ENCODE data around the gene DPYD. TPM values are rescaled to one million over a fixed set of nuclear protein-coding genes. Genes with fewer than 3 reads are reported as not detected.

DPYD gene
- total and polyA plus RNA-seq, 4 donors, result 16.2 to 51.3 (median 29.1) TPM

DNA sequence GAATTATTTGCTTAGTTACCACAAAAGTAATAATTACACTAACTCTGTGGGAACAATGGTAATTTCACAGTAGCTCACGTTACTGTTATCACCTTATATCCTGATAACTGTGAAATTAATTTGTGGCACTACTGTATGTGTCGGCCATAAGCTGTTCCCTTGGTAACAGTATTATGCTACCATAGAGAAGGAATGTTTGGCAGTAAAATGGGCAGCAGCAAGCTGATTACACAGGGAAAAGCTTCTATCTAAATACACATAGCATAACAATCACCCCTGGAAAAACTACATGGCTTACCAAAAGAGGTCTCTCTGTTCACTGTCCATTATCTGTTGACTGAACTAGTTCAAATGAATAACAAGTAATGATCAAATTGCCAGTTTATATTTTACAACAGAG lies 124.1 kb downstream of the DPYD start:
- no peak for ATAC-seq (ENCODE audit: low FRiP score)

DNA sequence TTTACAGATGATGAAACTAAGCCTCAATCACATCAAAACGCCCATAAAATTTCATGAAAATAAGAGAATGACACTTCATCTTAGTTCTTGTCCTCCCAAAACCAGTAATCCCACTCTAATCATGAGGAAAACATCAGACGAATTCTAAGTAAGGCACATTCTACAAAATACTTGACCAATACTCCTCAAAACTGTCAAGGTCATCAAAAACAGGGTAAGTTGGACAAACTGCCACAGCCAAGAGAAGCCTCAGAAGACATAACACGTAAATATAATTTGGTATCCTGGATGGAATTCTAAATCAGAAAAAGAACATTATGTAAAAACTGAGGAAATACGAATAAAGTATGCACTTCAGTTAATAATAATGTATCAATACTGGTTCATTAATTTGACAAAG lies 128.2 kb downstream of the DPYD start:
- Histone ChIP-seq H3K9me3 (ENCODE audit: control insufficient read depth, low read length) (no peaks in the 10 kb centered on the region), H3K27me3 (ENCODE audit: control insufficient read depth in 1 of 2, insufficient read depth in 2 of 2, low read length in 1 of 2) (no peaks in the 10 kb centered on the region), H3K36me3 (ENCODE audit: control insufficient read depth in 1 of 2, insufficient read depth in 2 of 2, low read length in 1 of 2) (no peaks in the 10 kb centered on the region), H3K27ac (ENCODE audit: low read depth in 1 of 2, low read length in 2 of 2) (no peak overlapping the region), H3K4me3 (ENCODE audit: low read length in 2 of 2) (no peak overlapping the region), H3K4me1 (ENCODE audit: control insufficient read depth in 1 of 2, insufficient read depth in 2 of 2, low read length in 2 of 2) (no peaks in the 10 kb centered on the region)
- DNase-seq (no peak), ATAC-seq (ENCODE audit: low FRiP score) (no peak)
- intact Hi-C loops (cut with DNase I), result no loop called here
- WGBS, 2 donors, result 85 to 90% methylated on average over 4 of the region's 4 CpGs

More for the DNA sequence above, 124.1 kb downstream of the DPYD start:
- Histone ChIP-seq H3K4me3 (ENCODE audit: low read length in 2 of 2) (no peak overlapping the region), H3K36me3 (ENCODE audit: control insufficient read depth in 1 of 2, insufficient read depth in 2 of 2, low read length in 1 of 2) (no peaks in the 10 kb centered on the region), H3K9me3 (ENCODE audit: control insufficient read depth, low read length) (no peaks in the 10 kb centered on the region), H3K27ac (ENCODE audit: low read depth in 1 of 2, low read length in 2 of 2) (no peak overlapping the region), H3K27me3 (ENCODE audit: control insufficient read depth in 1 of 2, insufficient read depth in 2 of 2, low read length in 1 of 2) (no peaks in the 10 kb centered on the region), H3K4me1 (ENCODE audit: control insufficient read depth in 1 of 2, insufficient read depth in 2 of 2, low read length in 2 of 2) (no peaks in the 10 kb centered on the region)
- no peak for DNase-seq
- 32 to 62% methylated on average over 2 of the region's 2 CpGs for WGBS, 2 donors
- intact Hi-C loops (cut with DNase I), result no loop called here

- Histone ChIP-seq H3K27ac (ENCODE audit: low read depth in 1 of 2, low read length in 2 of 2) (no peak overlapping the region), H3K9me3 (ENCODE audit: control insufficient read depth, low read length) (no peaks in the 10 kb centered on the region), H3K4me3 (ENCODE audit: low read length in 2 of 2) (no peak overlapping the region), H3K36me3 (ENCODE audit: control insufficient read depth in 1 of 2, insufficient read depth in 2 of 2, low read length in 1 of 2) (no peaks in the 10 kb centered on the region), H3K27me3 (ENCODE audit: control insufficient read depth in 1 of 2, insufficient read depth in 2 of 2, low read length in 1 of 2) (no peaks in the 10 kb centered on the region), H3K4me1 (ENCODE audit: control insufficient read depth in 1 of 2, insufficient read depth in 2 of 2, low read length in 2 of 2) (no peaks in the 10 kb centered on the region)
- no peak for ATAC-seq (ENCODE audit: low FRiP score)
- no peak for DNase-seq
- intact Hi-C loops (cut with DNase I), result no loop called here
Observed at GRCh38 chr1:97791251-97791650, 129.6 kb downstream of the DPYD start.

DNA sequence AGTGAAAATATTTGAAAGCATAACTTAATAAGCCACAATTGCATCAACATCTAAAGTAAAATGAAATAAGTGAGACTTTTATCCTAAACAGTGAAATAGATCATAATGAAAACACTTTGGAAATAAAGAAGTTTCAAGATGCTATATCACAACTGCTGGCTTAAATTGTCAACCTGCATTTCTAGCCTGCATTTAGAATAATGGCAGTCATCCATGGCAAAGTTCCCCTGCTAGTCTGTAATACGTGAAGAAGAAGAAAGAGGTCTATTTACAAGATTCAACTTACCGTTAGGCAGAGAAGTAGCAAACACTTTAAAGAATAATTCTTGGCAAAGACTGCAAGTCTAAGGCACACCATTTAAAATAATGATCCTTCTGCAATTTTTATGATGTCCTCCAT lies 133.6 kb downstream of the DPYD start:
- Histone ChIP-seq H3K4me1 (ENCODE audit: control insufficient read depth in 1 of 2, insufficient read depth in 2 of 2, low read length in 2 of 2) (no peaks in the 10 kb centered on the region), H3K27ac (ENCODE audit: low read depth in 1 of 2, low read length in 2 of 2) (no peak overlapping the region), H3K9me3 (ENCODE audit: control insufficient read depth, low read length) (no peaks in the 10 kb centered on the region), H3K4me3 (ENCODE audit: low read length in 2 of 2) (no peak overlapping the region), H3K36me3 (ENCODE audit: control insufficient read depth in 1 of 2, insufficient read depth in 2 of 2, low read length in 1 of 2) (no peaks in the 10 kb centered on the region), H3K27me3 (ENCODE audit: control insufficient read depth in 1 of 2, insufficient read depth in 2 of 2, low read length in 1 of 2) (no peaks in the 10 kb centered on the region)
- ATAC-seq (ENCODE audit: low FRiP score), result no peak
- intact Hi-C loops (cut with DNase I), result no loop called here
- no peak for DNase-seq
- WGBS, 2 donors, result 61 to 73% methylated on average over 2 of the region's 2 CpGs

- Histone ChIP-seq H3K4me3 (ENCODE audit: low read length in 2 of 2) (no peak overlapping the region), H3K4me1 (ENCODE audit: control insufficient read depth in 1 of 2, insufficient read depth in 2 of 2, low read length in 2 of 2) (no peaks in the 10 kb centered on the region), H3K9me3 (ENCODE audit: control insufficient read depth, low read length) (no peaks in the 10 kb centered on the region), H3K27ac (ENCODE audit: low read depth in 1 of 2, low read length in 2 of 2) (no peak overlapping the region), H3K27me3 (ENCODE audit: control insufficient read depth in 1 of 2, insufficient read depth in 2 of 2, low read length in 1 of 2) (no peaks in the 10 kb centered on the region), H3K36me3 (ENCODE audit: control insufficient read depth in 1 of 2, insufficient read depth in 2 of 2, low read length in 1 of 2) (no peaks in the 10 kb centered on the region)
- intact Hi-C loops (cut with DNase I), result no loop called here
- ATAC-seq (ENCODE audit: low FRiP score) (no peak), DNase-seq (no peak)
Observed at GRCh38 chr1:97784661-97785060, 136.2 kb downstream of the DPYD start.

GRCh38 chr1:97783751-97784150 lies 137.1 kb downstream of the DPYD start:
- H3K4me3 ChIP-seq (ENCODE audit: low read length in 2 of 2), result no peak overlapping the region
- H3K27me3 ChIP-seq (ENCODE audit: control insufficient read depth in 1 of 2, insufficient read depth in 2 of 2, low read length in 1 of 2), result no peaks in the 10 kb centered on the region
- no peak for DNase-seq
- H3K36me3 ChIP-seq (ENCODE audit: control insufficient read depth in 1 of 2, insufficient read depth in 2 of 2, low read length in 1 of 2), result no peaks in the 10 kb centered on the region
- WGBS, 2 donors, result 93 to 95% methylated on average over 2 of the region's 2 CpGs
- no peak overlapping the region for H3K27ac ChIP-seq (ENCODE audit: low read depth in 1 of 2, low read length in 2 of 2)
- intact Hi-C loops (cut with DNase I), result no loop called here
- no peaks in the 10 kb centered on the region for H3K4me1 ChIP-seq (ENCODE audit: control insufficient read depth in 1 of 2, insufficient read depth in 2 of 2, low read length in 2 of 2)
- no peak for ATAC-seq (ENCODE audit: low FRiP score)
- no peaks in the 10 kb centered on the region for H3K9me3 ChIP-seq (ENCODE audit: control insufficient read depth, low read length)

DNA sequence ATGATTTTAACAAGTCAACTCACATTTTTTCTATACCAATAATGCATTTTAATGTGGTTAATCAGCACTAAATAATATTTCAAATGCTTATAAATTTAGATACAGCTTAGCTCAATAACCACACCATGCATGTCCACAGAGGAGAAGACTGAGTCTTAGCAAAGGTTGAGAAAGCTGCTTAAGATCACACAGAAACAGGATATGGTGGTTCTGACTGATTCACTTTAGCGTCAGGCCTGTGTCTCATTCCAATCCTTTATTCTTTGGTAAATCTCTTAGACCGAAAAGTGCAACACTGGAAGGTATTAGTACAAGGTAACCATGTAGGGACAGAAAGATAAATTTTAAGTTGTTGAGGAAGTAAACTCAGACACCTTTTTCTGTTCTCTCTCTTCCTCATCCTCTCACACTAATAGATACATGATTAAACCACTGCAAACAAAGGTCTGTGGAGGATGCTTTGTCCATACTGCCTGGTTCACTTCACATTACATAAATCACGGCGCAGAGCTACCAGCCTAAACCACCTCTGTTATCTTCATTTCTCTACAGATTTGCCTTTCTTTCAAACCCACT lies 139.0 kb downstream of the DPYD start:
- Histone ChIP-seq H3K27ac (ENCODE audit: low read depth in 1 of 2, low read length in 2 of 2) (no peak overlapping the region), H3K4me1 (ENCODE audit: control insufficient read depth in 1 of 2, insufficient read depth in 2 of 2, low read length in 2 of 2) (no peaks in the 10 kb centered on the region), H3K9me3 (ENCODE audit: control insufficient read depth, low read length) (no peaks in the 10 kb centered on the region), H3K36me3 (ENCODE audit: control insufficient read depth in 1 of 2, insufficient read depth in 2 of 2, low read length in 1 of 2) (no peaks in the 10 kb centered on the region), H3K27me3 (ENCODE audit: control insufficient read depth in 1 of 2, insufficient read depth in 2 of 2, low read length in 1 of 2) (no peaks in the 10 kb centered on the region), H3K4me3 (ENCODE audit: low read length in 2 of 2) (no peak overlapping the region)
- WGBS, 2 donors, result 95% methylated on average over 4 of the region's 4 CpGs
- intact Hi-C loops (cut with DNase I), result no loop called here
- ATAC-seq (ENCODE audit: low FRiP score) (no peak), DNase-seq (no peak)

- H3K9me3 ChIP-seq (ENCODE audit: control insufficient read depth, low read length), result no peaks in the 10 kb centered on the region
- ATAC-seq (ENCODE audit: low FRiP score), result no peak
- H3K4me1 ChIP-seq (ENCODE audit: control insufficient read depth in 1 of 2, insufficient read depth in 2 of 2, low read length in 2 of 2), result no peaks in the 10 kb centered on the region
Observed at GRCh38 chr1:97780884-97781283, 139.9 kb downstream of the DPYD start.

GRCh38 chr1:97778718-97779117 lies 142.1 kb downstream of the DPYD start:
- no peaks in the 10 kb centered on the region for H3K9me3 ChIP-seq (ENCODE audit: control insufficient read depth, low read length)
- no peak overlapping the region for H3K27ac ChIP-seq (ENCODE audit: low read depth in 1 of 2, low read length in 2 of 2)
- H3K36me3 ChIP-seq (ENCODE audit: control insufficient read depth in 1 of 2, insufficient read depth in 2 of 2, low read length in 1 of 2), result no peaks in the 10 kb centered on the region
- H3K4me1 ChIP-seq (ENCODE audit: control insufficient read depth in 1 of 2, insufficient read depth in 2 of 2, low read length in 2 of 2), result no peaks in the 10 kb centered on the region
- no peaks in the 10 kb centered on the region for H3K27me3 ChIP-seq (ENCODE audit: control insufficient read depth in 1 of 2, insufficient read depth in 2 of 2, low read length in 1 of 2)
- no peak overlapping the region for H3K4me3 ChIP-seq (ENCODE audit: low read length in 2 of 2)
- intact Hi-C loops (cut with DNase I), result no loop called here
- no peak for ATAC-seq (ENCODE audit: low FRiP score)
- DNase-seq, result no peak

More at GRCh38 chr1:97780884-97781283, 139.9 kb downstream of the DPYD start:
- DNase-seq, result no peak
- H3K4me3 ChIP-seq (ENCODE audit: low read length in 2 of 2), result no peak overlapping the region
- intact Hi-C loops (cut with DNase I), result no loop called here
- 69 to 82% methylated on average over 2 of the region's 2 CpGs for WGBS, 2 donors
- H3K27ac ChIP-seq (ENCODE audit: low read depth in 1 of 2, low read length in 2 of 2), result no peak overlapping the region
- H3K27me3 ChIP-seq (ENCODE audit: control insufficient read depth in 1 of 2, insufficient read depth in 2 of 2, low read length in 1 of 2), result no peaks in the 10 kb centered on the region
- no peaks in the 10 kb centered on the region for H3K36me3 ChIP-seq (ENCODE audit: control insufficient read depth in 1 of 2, insufficient read depth in 2 of 2, low read length in 1 of 2)
